Testis (tissue), 3 donors: ENCODE data around the gene SLC1A3. TPM values are rescaled to one million over a fixed set of nuclear protein-coding genes. Genes with fewer than 3 reads are reported as not detected.

Experiments used
- DNase-seq: peaks from one replicate; pipeline ENCODE4 v3.0.0-alpha.2; 2019
- H3K27ac ChIP-seq, 2 donors: fragments of 200-600 bp; sonication (generic); one replicate each; pipeline ENCODE4 v1.5.1; 2019
- H3K27me3 ChIP-seq: fragments of 200-600 bp; sonication (generic); one replicate; pipeline ENCODE4 v1.5.1; 2019
- H3K36me3 ChIP-seq: fragments of 200-600 bp; sonication (generic); one replicate; pipeline ENCODE4 v1.5.1; 2017; ENCODE audit warnings: low read depth; ENCODE audit errors: missing control alignments
- H3K4me1 ChIP-seq: fragments of 200-600 bp; sonication (generic); one replicate; pipeline ENCODE4 v1.5.1; 2019
- H3K4me3 ChIP-seq, 2 donors: fragments of 200-600 bp; sonication (generic); one replicate each; pipeline ENCODE4 v1.5.1; 2017 to 2019
- H3K9me3 ChIP-seq: fragments of 200-600 bp; sonication (generic); one replicate; pipeline ENCODE4 v1.5.1; 2017
- CTCF ChIP-seq, 3 experiments: fragments of 450-650 bp in 2 of 3; fragments of 200-600 bp in 1 of 3; sonication (generic) in 1 of 3; IDR thresholded peaks; one replicate each; pipeline ENCODE4 v1.5.1; 2016 to 2019; ENCODE audit warnings: antibody characterized with exemption in 3 of 3, mild to moderate bottlenecking in 2 of 3, moderate library complexity in 1 of 3
- POLR2A ChIP-seq: fragments of 450-650 bp; IDR thresholded peaks from one replicate; pipeline ENCODE4 v1.6.1; 2017; ENCODE audit warnings: antibody characterized with exemption, mild to moderate bottlenecking, moderate library complexity
- WGBS, 2 donors: methylation state at CpG; one replicate each; pipeline ENCODE4 v1.1.5; 2018; 5-methylcytosine and 5-hydroxymethylcytosine counted together
- intact Hi-C: fragments of 100-400 bp; cut with DNase I; formaldehyde crosslinking; loops from one replicate; pipeline ENCODE4 v1.15.1; 2023; ENCODE audit warnings: low total_unique reads
- polyA plus RNA-seq: library from polyadenylated mRNA; stranded (reverse); fragments of 350-450 nt; fragmentation: Illumina TruSeq; extraction: RNeasy Lipid Tissue Mini Kit (QIAGEN cat#74804); gene quantifications from one replicate; pipeline ENCODE4 v1.2.3, GENCODE V29; 2014; ENCODE audit warnings: low read depth, low replicate concordance; ENCODE audit not compliant: insufficient read depth
- total RNA-seq, 2 donors: library from RNA; depleted of rRNA; stranded (reverse); fragments of >200 nt; gene quantifications; one replicate each; pipeline ENCODE4 v1.2.3, GENCODE V29; 2016

SLC1A3 gene
- total and polyA plus RNA-seq, 3 donors from 2014 or later, result 3.6 to 10.8 (median 6.6) TPM

DNA sequence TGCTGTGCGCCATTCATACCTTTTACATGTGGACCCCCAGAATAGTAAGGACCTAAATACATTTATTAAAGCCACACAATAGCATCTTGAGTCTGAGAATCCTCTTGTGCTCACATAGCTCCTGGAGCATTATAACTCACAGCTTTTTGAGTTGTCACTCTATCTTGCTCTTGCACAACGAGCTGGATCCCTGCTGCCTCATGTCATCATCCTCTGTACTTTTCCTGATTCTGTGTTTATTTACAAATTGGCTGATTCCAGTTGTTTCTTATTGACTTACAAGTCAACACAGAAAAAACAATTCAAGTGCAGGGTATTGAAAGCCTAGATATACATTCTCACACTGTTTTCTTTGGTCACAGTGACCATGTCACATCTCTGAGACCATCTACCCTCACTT lies 112.9 kb downstream of the SLC1A3 start:
- no peak overlapping the region for H3K4me3 ChIP-seq
- intact Hi-C loops, result no loop called here
- H3K4me1 ChIP-seq, result no peaks in the 10 kb centered on the region
- H3K27ac ChIP-seq, result no peak overlapping the region
- TF ChIP-seq POLR2A (no peak), CTCF (IDR thresholded peaks at IDR 0.05) (no peak)
- WGBS, 2 donors, result 80 to 82% methylated on average over 2 of the region's 2 CpGs
- DNase-seq, result no peak
- no peaks in the 10 kb centered on the region for H3K27me3 ChIP-seq
- H3K9me3 ChIP-seq, result no peaks in the 10 kb centered on the region
- H3K36me3 ChIP-seq, result no peaks in the 10 kb centered on the region

GRCh38 chr5:36720688-36721087 lies 114.3 kb downstream of the SLC1A3 start:
- TF ChIP-seq CTCF (IDR thresholded peaks at IDR 0.05) (no peak), POLR2A (no peak)
- no peak for DNase-seq
- H3K4me1 ChIP-seq, result no peaks in the 10 kb centered on the region
- no peaks in the 10 kb centered on the region for H3K9me3 ChIP-seq
- intact Hi-C loops, result no loop called here
- H3K4me3 ChIP-seq, result no peak overlapping the region
- 87 to 89% methylated on average over 4 of the region's 4 CpGs for WGBS, 2 donors
- no peaks in the 10 kb centered on the region for H3K27me3 ChIP-seq
- no peaks in the 10 kb centered on the region for H3K36me3 ChIP-seq
- no peak overlapping the region for H3K27ac ChIP-seq

DNA sequence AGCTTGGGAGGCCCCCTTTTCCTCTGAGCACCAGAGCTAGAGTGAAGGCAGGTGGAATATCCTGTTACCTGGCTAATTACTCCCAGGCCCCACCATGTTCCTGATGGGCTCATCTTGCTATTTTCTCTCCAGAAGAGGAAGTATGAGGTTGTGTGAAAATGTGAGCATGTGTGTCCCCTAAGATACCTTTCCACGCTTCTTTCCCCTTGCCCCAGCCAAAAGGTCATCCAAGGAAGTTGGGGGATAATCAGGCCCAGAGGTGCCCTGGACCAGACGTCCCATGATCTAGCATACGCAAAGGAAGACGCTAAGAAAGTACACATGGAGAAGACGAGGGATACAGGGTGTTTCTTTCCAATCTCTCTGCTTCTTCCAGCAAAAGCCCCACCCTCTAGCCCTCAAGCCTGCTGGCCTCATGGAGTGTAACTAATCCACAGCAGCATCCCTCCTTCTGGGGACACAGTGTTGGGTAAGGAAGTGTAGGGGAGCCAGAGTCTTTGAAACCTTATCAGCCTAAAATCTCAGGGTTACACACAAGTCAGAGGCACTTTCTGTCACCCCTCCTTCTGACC lies 115.3 kb downstream of the SLC1A3 start:
- H3K27me3 ChIP-seq, result no peaks in the 10 kb centered on the region
- H3K4me1 ChIP-seq, result no peaks in the 10 kb centered on the region
- 63 to 74% methylated on average over 5 of the region's 5 CpGs for WGBS, 2 donors
- no peak overlapping the region for H3K27ac ChIP-seq
- no peaks in the 10 kb centered on the region for H3K36me3 ChIP-seq
- H3K9me3 ChIP-seq, result no peaks in the 10 kb centered on the region
- TF ChIP-seq POLR2A (no peak), CTCF (IDR thresholded peaks at IDR 0.05) (no peak)
- no peak for DNase-seq
- no peak overlapping the region for H3K4me3 ChIP-seq
- intact Hi-C loops, result no loop called here

DNA sequence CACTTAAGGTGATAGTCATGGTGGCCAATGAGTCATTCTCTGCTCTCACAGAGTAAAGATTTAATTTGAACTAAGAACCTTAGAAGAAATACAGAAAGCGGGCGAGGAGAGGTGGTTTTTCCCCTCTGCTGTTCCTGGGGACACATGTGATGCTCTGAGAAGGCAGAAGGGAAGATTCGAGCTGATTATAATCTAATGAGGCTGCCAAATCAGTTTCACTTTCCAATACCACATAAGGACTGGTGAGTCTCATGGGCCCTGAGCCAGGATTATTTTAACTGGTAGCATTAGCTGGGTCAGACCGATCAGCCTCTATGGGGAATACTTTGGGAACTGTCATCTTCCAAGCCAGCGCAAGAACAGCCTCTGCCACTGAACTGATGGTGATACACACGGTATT lies 116.5 kb downstream of the SLC1A3 start:
- no peaks in the 10 kb centered on the region for H3K9me3 ChIP-seq
- H3K36me3 ChIP-seq, result no peaks in the 10 kb centered on the region
- DNase-seq, result no peak
- H3K4me1 ChIP-seq, result no peaks in the 10 kb centered on the region
- no peak for TF ChIP-seq POLR2A
- TF ChIP-seq CTCF (IDR thresholded peaks at IDR 0.05), result no peak
- 89 to 90% methylated on average over 6 of the region's 6 CpGs for WGBS, 2 donors
- intact Hi-C loops, result no loop called here
- H3K4me3 ChIP-seq, result no peak overlapping the region
- no peaks in the 10 kb centered on the region for H3K27me3 ChIP-seq
- H3K27ac ChIP-seq, result no peak overlapping the region

DNA sequence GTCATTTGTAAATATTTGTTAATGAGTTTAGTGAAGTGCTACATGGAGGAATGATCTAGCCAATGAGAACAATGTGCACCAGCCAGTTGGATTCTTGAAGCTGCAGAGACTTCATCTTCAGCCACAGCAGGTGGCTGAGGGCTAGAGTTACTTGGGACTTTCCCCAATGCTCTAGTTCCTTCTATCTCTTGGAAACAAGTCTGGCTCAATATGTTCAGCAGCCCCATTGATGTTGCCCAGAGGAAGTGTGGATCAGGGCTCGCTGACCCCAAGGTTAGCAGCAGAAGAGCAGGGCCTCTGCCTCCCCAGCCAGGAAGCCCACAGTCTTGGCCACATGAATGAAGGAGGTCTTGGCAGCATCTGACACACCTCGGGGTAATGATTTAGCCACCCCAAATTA lies 117.5 kb downstream of the SLC1A3 start:
- Histone ChIP-seq H3K4me1 (no peaks in the 10 kb centered on the region), H3K9me3 (no peaks in the 10 kb centered on the region), H3K27ac (no peak overlapping the region), H3K27me3 (no peaks in the 10 kb centered on the region), H3K36me3 (no peaks in the 10 kb centered on the region), H3K4me3 (no peak overlapping the region)
- 62 to 78% methylated on average over 2 of the region's 2 CpGs for WGBS, 2 donors
- intact Hi-C loops, result no loop called here
- TF ChIP-seq CTCF (IDR thresholded peaks at IDR 0.05), result no peak
- no peak for TF ChIP-seq POLR2A
- DNase-seq, result no peak
